ENCODE measurements around the gene EBLN1.

- no peak for TF ChIP-seq CTCF (IDR thresholded peaks at IDR 0.05)
- no peak for TF ChIP-seq EP300 (IDR thresholded peaks at IDR 0.05)
- TF ChIP-seq POLR2A (IDR thresholded peaks at IDR 0.05): no peak
These were observed 27.0 kb upstream of the EBLN1 start for GRCh38 chr10:22244855-22245254.

Data from ovary (tissue), 3 donors.